GM21528 (cell line): Measurements from ENCODE around the gene GNB1L.
"Not testable (repeated sequence)": the region's sequence is repeated elsewhere in the genome, so short reads cannot be mapped to it uniquely, and the experiment has no call there.

Source experiments
- ATAC-seq: cut with Tn5 transposase; IDR thresholded peaks from one replicate; pipeline ENCODE4 v1.9.1; 2021; ENCODE audit warnings: mild to moderate bottlenecking, moderate library complexity; ENCODE audit not compliant: unreplicated experiment, low FRiP score

Gene GNB1L

GRCh38 chr22:19800306-19800705, 54.4 kb downstream of the GNB1L start:
- no peak for ATAC-seq

GRCh38 chr22:19799322-19800190, 55.1 kb downstream of the GNB1L start:
- no peak for ATAC-seq

DNA sequence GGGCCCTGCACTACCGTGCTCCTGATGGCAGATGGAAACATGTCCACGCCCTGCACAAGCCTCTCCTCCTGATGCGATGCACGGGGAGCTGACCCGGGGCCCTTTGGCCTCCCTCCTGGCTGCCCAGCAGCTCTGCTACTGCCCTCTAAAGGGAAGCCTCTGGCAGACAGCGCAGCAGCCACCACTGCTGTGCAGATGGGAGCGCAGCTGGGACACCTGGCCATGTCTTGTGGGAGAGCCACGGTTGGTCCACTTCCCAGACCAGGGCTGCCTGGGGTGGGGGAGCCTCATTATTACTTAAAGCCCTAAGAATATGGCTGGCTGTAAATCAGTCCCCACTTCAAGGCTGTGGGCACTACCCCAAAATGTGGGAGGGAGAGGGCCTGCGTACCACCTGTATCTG, 55.8 kb downstream of the GNB1L start:
- no peak for ATAC-seq

DNA sequence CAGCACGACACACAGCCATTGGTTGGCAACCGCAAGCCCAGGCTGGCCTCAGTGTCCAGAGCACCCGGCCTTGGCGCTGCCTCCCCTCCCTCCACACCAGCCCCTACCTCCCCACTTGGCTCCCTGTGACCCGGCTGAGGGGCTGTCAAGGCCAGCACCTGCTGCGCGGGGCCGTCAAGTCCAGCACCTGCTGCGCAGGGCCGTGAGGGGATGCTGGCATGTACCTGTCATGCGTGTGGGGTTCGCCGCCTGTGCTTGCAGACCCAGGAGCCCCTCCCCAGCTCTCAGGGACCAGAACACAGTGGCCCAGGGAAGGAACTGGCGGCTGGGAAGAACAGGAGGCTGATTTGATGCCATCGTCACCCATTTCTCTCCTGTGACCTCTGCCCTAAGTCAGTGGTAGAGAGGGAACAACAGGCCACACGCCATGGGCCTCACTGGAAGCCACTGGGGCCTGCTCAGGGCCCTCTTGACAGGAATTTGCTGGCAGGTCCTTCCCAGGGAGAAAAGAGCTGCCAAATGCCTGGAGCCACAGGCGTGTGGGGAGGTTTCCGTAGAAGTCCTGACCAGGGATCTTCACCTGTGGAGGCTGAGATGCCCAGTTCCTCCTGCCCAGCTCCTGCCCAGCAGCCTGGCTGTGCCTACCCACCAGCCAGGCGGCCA, 56.5 kb downstream of the GNB1L start:
- ATAC-seq: no peak

DNA sequence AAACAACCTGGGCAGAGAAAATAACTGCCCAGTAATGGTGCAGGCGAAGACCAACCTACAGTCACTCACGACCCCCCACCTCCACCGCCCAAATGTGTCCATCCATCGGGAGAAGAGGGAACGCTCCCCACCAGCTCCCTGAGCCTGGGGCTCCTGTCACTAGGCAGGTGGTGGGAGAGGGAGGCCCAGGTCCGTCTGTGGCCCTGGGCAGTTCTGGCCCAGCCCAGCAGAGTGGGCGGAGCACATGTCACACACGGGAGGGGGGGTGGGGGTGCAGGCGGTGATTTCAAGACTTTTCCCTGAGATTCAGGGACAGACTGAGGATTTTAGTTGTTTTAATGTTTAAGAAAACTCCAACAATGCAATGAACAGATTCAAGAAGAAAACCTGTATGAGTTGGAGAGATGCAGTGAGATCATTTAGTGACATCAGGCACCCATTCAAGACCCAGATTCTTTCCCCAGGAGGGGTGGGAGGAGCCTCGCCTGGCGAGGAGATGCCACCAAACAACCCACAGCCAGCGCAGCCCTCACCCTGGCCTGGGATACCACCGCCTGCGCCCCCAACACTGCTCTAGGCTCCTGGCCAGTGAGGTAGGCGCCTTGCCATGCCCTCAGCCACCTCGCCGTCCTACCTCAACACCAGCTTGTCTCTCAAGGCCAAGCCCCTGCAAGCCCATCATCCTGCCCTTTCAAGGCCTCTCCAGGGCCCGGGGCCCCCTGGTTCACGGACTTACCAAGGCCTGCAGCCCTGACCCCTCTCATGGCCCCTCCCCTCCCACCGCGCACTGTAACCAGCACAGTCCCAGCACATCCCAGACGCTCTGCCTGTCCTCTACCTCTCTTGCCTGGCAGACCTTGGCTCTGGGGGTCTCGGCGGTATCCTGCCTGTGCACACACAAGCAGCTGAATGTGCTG, 57.3 kb downstream of the GNB1L start:
- ATAC-seq: no peak

DNA sequence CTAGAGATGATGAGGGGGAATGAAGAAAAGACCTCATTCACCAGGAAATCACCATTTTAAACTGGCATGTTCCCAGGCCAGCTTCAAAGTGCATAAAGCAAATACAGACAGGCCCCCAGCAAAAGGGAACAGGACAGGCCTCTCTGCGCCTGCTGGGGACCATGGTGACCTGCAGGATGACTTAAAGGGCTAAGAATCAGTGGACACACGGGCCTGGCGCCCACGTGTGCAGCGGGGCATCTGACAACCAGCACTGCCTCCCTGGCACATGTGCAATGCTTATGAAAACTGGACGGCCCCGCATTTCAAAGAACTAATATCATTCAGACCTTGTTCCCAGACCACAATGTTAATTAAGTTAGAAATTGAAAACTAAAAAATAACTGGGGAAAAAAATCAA, 58.5 kb downstream of the GNB1L start:
- ATAC-seq: no peak

DNA sequence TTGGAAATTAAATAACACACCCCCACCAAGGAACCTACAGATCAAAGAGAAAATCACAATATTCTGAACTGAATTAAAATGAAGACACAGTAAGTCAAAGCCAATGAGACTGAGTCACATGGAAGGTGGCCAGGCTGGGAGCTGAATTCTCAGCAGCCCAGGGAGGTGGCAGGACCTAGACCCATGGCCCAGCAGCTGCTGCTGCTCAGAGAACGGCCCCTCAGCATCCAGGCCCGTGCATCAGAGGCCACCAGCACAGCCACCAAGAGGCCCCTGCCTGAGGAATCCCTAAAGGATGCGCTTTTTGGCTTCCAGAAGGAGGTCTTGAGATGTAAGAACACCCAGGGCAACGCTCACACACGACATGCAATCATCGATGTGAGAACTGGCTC, 59.1 kb downstream of the GNB1L start:
- no peak for ATAC-seq

GRCh38 chr22:19793661-19794310, 60.9 kb downstream of the GNB1L start:
- no peak for ATAC-seq

DNA sequence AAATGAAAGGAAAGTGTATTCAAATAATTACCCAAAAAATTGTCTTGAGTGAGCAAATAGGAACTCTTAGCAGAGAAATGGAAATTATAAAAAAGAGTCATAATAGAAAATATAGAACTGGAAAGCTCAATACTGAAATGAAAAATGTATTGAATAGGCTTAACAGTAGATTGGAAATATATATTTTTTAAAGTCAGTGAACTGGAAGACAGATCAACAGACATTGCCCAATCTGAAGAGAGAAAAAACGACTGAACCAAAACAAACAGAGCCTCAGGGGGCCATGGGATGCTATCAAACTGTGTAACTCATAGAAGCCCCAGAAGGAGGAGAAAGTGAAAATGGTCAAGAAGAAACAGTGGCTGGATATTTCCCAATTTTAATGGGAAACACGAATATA, 61.5 kb downstream of the GNB1L start:
- no peak for ATAC-seq

DNA sequence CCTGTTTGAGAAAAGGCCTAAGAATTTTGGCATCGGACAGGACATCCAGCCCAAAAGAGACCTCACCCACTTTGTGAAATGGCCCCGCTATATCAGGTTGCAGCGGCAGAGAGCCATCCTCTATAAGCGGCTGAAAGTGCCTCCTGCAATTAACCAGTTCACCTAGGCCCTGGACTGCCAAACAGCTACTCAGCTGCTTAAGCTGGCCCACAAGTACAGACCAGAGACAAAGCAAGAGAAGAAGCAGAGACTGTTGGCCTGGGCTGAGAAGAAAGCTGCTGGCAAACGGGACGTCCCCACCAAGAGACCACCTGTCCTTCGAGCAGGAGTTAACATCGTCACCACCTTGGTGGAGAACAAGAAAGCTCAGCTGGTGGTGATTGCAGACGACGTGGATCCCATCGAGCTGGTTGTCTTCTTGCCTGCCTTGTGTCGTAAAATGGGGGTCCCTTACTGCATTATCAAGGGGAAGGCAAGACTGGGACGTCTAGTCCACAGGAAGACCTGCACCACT, 62.2 kb downstream of the GNB1L start:
- ATAC-seq: not testable (repeated sequence)

GRCh38 chr22:19791894-19792293, 62.8 kb downstream of the GNB1L start:
- no peak for ATAC-seq

GRCh38 chr22:19791243-19791642, 63.4 kb downstream of the GNB1L start:
- no peak for ATAC-seq

GRCh38 chr22:19789828-19790227, 64.8 kb downstream of the GNB1L start:
- no peak for ATAC-seq

DNA sequence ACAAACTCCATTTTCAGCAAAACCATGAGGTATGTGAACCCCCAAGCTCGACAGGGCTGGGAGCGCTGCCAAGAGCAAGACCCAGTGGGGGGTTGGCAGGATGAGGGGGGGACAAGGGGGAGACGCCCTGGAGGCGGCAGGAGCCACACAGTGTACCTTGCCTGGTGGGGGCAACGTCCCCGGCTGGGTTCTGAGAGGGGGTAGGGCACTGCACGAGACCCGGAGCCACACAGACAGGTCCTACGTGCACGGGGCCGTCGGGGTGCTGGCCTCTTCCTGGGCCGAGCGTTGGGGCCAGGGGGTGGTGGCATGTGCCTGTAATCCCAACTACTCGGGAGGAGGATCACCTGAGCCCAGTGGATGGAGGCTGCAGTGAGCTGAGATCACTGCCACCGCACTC, 65.3 kb downstream of the GNB1L start:
- no peak for ATAC-seq

- ATAC-seq: no peak
These were observed 65.9 kb downstream of the GNB1L start for GRCh38 chr22:19788661-19789225.

GRCh38 chr22:19787849-19788141, 66.9 kb downstream of the GNB1L start:
- ATAC-seq: no peak

DNA sequence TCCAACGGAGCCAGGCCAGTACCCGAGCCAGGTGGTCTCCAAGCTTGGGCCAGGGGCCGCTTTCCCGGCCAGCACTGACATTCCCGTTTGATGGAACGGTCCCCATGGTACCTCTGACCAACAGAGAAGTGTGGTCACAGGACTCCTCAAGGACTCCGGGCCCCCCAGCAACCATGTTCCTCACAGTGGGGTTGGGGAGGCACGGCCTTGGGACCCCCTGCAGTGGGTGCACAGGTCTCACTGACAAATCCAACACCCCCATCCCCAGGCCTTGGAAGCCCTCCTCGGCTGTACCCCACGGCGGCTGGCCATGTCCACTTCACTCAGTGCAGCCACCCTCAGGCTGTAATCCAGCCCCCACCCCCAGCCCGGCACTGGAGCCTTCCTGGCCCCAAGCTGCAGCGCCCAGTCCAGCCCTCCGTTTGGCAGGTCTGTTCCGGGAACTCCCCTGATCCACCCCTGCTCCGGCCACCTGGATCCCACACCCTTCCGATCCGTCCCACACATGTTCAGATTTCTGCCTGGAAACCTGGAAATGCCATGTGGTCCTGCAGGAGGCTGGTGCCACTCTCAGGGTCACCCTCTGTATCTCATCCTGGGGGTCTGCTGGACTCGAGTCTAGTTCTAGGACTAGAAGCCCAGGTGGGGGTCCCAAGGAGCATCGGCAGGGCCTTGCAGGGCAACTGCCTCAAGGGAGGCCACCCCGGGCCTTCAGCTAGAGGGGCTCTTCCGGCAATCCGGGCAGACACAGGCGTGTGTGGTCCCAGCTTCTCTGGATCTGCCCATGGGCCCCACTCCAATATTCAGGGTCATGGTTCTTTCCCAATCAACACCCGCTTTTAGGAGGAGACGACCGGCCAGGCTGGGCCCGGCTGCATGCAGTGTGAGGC, 67.5 kb downstream of the GNB1L start:
- ATAC-seq: no peak

DNA sequence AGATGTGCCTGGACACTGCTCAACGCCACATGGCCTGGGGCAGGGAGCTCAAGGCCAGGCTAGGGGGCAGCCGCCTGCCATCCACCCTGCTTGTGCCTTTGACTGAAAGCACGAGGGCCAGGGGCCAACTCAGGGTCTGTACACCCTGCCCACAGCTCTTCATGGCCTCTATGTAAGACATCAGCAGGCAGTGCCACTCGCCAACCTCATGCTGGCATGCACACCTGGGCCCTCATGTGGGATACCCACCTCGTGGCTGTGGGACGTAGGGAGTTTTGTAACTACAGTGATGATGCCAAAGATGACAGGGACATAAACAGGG, 68.4 kb downstream of the GNB1L start:
- ATAC-seq: no peak
